WTC11 (cell line): ENCODE results near the gene EPX. TPM values are rescaled to one million over a fixed set of nuclear protein-coding genes. Genes with fewer than 3 reads are reported as not detected.

Experiments used
- ATAC-seq: fragments of 200-7000 bp; cut with Tn5 transposase; 2 replicates; pipeline ENCODE4 v1.10.0; 2021; ENCODE audit warnings: mild to moderate bottlenecking, moderate library complexity
- CTCF ChIA-PET: fragments of 300-600 bp; sonication (Branson Sonifier 250); formaldehyde crosslinking; loops from one replicate; lab custom pipeline; 2021; ENCODE audit warnings: antibody characterized with exemption; lab: Charles Lee
- POLR2A ChIA-PET: fragments of 350-600 bp; sonication (Branson Sonifier 250); formaldehyde crosslinking; loops from one replicate; lab custom pipeline; 2021; ENCODE audit warnings: antibody characterized with exemption; lab: Charles Lee
- DNase-seq: peaks from one replicate; pipeline ENCODE4 v3.0.0; 2021; ENCODE audit warnings: low spot score
- H3K27ac Mint-ChIP-seq: 2 replicates; pipeline ENCODE4 v1.8.0; 2021; ENCODE audit warnings: mixed read lengths
- H3K27me3 Mint-ChIP-seq: 2 replicates; pipeline ENCODE4 v1.8.0; 2021; ENCODE audit warnings: low read depth, mild to moderate bottlenecking, moderate library complexity, mixed read lengths
- H3K36me3 Mint-ChIP-seq: 2 replicates; pipeline ENCODE4 v1.8.0; 2021; ENCODE audit warnings: mixed read lengths
- H3K4me1 Mint-ChIP-seq: 2 replicates; pipeline ENCODE4 v1.8.0; 2022; ENCODE audit warnings: mixed read lengths
- H3K4me3 Mint-ChIP-seq: 2 replicates; pipeline ENCODE4 v1.8.0; 2021; ENCODE audit warnings: mild to moderate bottlenecking, moderate library complexity, mixed read lengths
- H3K9me3 Mint-ChIP-seq: 2 replicates; pipeline ENCODE4 v1.8.0; 2021; ENCODE audit warnings: mixed read lengths
- AR ChIP-seq: fragments of 250-450 bp; sonication (Bioruptor Pico); IDR thresholded peaks from 2 replicates; pipeline ENCODE4 v1.9.0; 2021; ENCODE audit warnings: mild to moderate bottlenecking
- ATF1 ChIP-seq: sonication (generic); formaldehyde crosslinking; IDR thresholded peaks from 2 replicates; pipeline ENCODE4 v1.8.1; 2023; ENCODE audit warnings: mild to moderate bottlenecking, moderate library complexity, missing genetic modification reagents
- ATF3 ChIP-seq: sonication (generic); formaldehyde crosslinking; conservative IDR thresholded peaks from 2 replicates; pipeline ENCODE4 v1.8.1; 2022; ENCODE audit warnings: mild to moderate bottlenecking, missing genetic modification reagents
- CREM ChIP-seq: sonication (generic); formaldehyde crosslinking; IDR thresholded peaks from 2 replicates; pipeline ENCODE4 v1.8.1; 2022; ENCODE audit warnings: mild to moderate bottlenecking, missing genetic modification reagents, moderate library complexity
- CTCF ChIP-seq: fragments of 200-600 bp; IDR thresholded peaks from 2 replicates; pipeline ENCODE4 v1.8.0; 2022; ENCODE audit warnings: antibody characterized with exemption
- ESRRA ChIP-seq: sonication (generic); formaldehyde crosslinking; IDR thresholded peaks from 2 replicates; pipeline ENCODE4 v1.8.1; 2022; ENCODE audit warnings: mild to moderate bottlenecking, missing genetic modification reagents, borderline replicate concordance
- ETV6 ChIP-seq: sonication (generic); formaldehyde crosslinking; IDR thresholded peaks from 2 replicates; pipeline ENCODE4 v1.8.1; 2022; ENCODE audit warnings: mild to moderate bottlenecking, missing genetic modification reagents
- FOXK1 ChIP-seq: sonication (generic); formaldehyde crosslinking; IDR thresholded peaks from 2 replicates; pipeline ENCODE4 v1.8.0; 2022; ENCODE audit warnings: mild to moderate bottlenecking, moderate library complexity, missing genetic modification reagents
- GRHL2 ChIP-seq: fragments of 250-450 bp; sonication (Bioruptor Pico); IDR thresholded peaks from 2 replicates; pipeline ENCODE4 v1.8.0; 2022; ENCODE audit warnings: mild to moderate bottlenecking, moderate library complexity; ENCODE audit not compliant: insufficient replicate concordance, severe bottlenecking
- HMGXB4 ChIP-seq: sonication (generic); formaldehyde crosslinking; IDR thresholded peaks from 2 replicates; pipeline ENCODE4 v1.8.1; 2023; ENCODE audit warnings: mild to moderate bottlenecking, moderate library complexity, missing genetic modification reagents
- JAZF1 ChIP-seq: fragments of 250-450 bp; sonication (Bioruptor Pico); IDR thresholded peaks from 2 replicates; pipeline ENCODE4 v1.9.0; 2021; ENCODE audit warnings: moderate library complexity, mild to moderate bottlenecking, inconsistent platforms
- MAX ChIP-seq: sonication (generic); formaldehyde crosslinking; IDR thresholded peaks from 2 replicates; pipeline ENCODE4 v1.8.0; 2022; ENCODE audit warnings: mild to moderate bottlenecking, missing genetic modification reagents
- NR3C1 ChIP-seq: sonication (generic); formaldehyde crosslinking; conservative IDR thresholded peaks from 2 replicates; pipeline ENCODE4 v1.8.1; 2023; ENCODE audit warnings: low read depth, mild to moderate bottlenecking, missing genetic modification reagents
- PRDM15 ChIP-seq: sonication (generic); formaldehyde crosslinking; IDR thresholded peaks from 2 replicates; pipeline ENCODE4 v1.8.0; 2022; ENCODE audit warnings: missing genetic modification reagents
- PREB ChIP-seq: sonication (generic); formaldehyde crosslinking; IDR thresholded peaks from 2 replicates; pipeline ENCODE4 v1.8.1; 2022; ENCODE audit warnings: mild to moderate bottlenecking, missing genetic modification reagents, moderate library complexity, borderline replicate concordance
- RORB ChIP-seq: fragments of 250-450 bp; sonication (Bioruptor Pico); IDR thresholded peaks from 2 replicates; pipeline ENCODE4 v1.9.0; 2021; ENCODE audit warnings: mild to moderate bottlenecking
- SMAD4 ChIP-seq: sonication (generic); formaldehyde crosslinking; IDR thresholded peaks from 2 replicates; pipeline ENCODE4 v1.8.0; 2022; ENCODE audit warnings: mild to moderate bottlenecking, missing genetic modification reagents
- TP53 ChIP-seq: sonication (generic); formaldehyde crosslinking; IDR thresholded peaks from 2 replicates; pipeline ENCODE4 v1.8.1; 2023; ENCODE audit warnings: mild to moderate bottlenecking, missing genetic modification reagents
- ZNF219 ChIP-seq: sonication (generic); formaldehyde crosslinking; IDR thresholded peaks from 2 replicates; pipeline ENCODE4 v1.8.0; 2023; ENCODE audit warnings: missing genetic modification reagents, mild to moderate bottlenecking, borderline replicate concordance
- ZNF281 ChIP-seq: sonication (generic); formaldehyde crosslinking; IDR thresholded peaks from 2 replicates; pipeline ENCODE4 v1.8.0; 2023; ENCODE audit warnings: mild to moderate bottlenecking, missing genetic modification reagents
- ZNF396 ChIP-seq: fragments of 250-450 bp; sonication (Bioruptor Pico); IDR thresholded peaks from 2 replicates; pipeline ENCODE4 v1.8.0; 2021; ENCODE audit warnings: mild to moderate bottlenecking, moderate library complexity, borderline replicate concordance
- total RNA-seq: library from RNA; stranded (reverse); gene quantifications from 3 replicates; pipeline ENCODE4 v1.2.3, GENCODE V29; 2021

Gene EPX
- total RNA-seq, 1 experiment from 2014 or later, result not detected

- no peak for TF ChIP-seq PRDM15
- TF ChIP-seq ZNF396, result no peak
- TF ChIP-seq ATF1 (CRISPR knock-in tag), result no peak
- no peak for TF ChIP-seq ETV6 (CRISPR knock-in tag)
- TF ChIP-seq CREM (CRISPR knock-in tag), result no peak
- no peak for TF ChIP-seq RORB
- TF ChIP-seq CTCF, result no peak
- no peak for TF ChIP-seq GRHL2 (CRISPR knock-in tag)
- no peak for TF ChIP-seq ZNF219 (CRISPR knock-in tag)
Observed at GRCh38 chr17:58183514-58183913, 9.0 kb upstream of the EPX start (continued).

- Mint-ChIP-seq H3K27ac (no peak overlapping the region), H3K4me3 (no peak overlapping the region), H3K36me3 (no peaks in the 10 kb centered on the region), H3K9me3 (no peaks in the 10 kb centered on the region), H3K4me1 (peaks cover 8% of the 10 kb centered on the region; the same call in 1 of the 2 replicates), H3K27me3 (peaks cover 14% of the 10 kb centered on the region)
- TF ChIP-seq ESRRA (CRISPR knock-in tag) (no peak), ATF3 (no peak), NR3C1 (CRISPR knock-in tag) (no peak), MAX (CRISPR knock-in tag) (no peak), PREB (CRISPR knock-in tag) (no peak), TP53 (CRISPR knock-in tag) (no peak), FOXK1 (CRISPR knock-in tag) (no peak), ZNF281 (no peak), HMGXB4 (CRISPR knock-in tag) (no peak), SMAD4 (CRISPR knock-in tag) (no peak), GRHL2 (CRISPR knock-in tag) (no peak), AR (CRISPR knock-in tag) (no peak), JAZF1 (no peak), ZNF219 (CRISPR knock-in tag) (no peak)
- ChIA-PET POLR2A (interaction anchor here (0.7 kb wide), 1 partner anchor 64 kb away, joined by 4 read pairs; no protein-coding TSS in a partner anchor), CTCF (interaction anchor here (1.3 to 2.5 kb wide), 4 partner anchors 10 to 65 kb away, joined by 4 to 8 read pairs (median 5); no protein-coding TSS in a partner anchor)
- ATAC-seq (peak; percentile 97), DNase-seq (peak; percentile 40)
Observed at GRCh38 chr17:58184308-58184985, 8.1 kb upstream of the EPX start.
